A172 (cell line): ENCODE results near the gene BNC2. TPM values are rescaled to one million over a fixed set of nuclear protein-coding genes. Genes with fewer than 3 reads are reported as not detected.

ENCODE experiments used
- DNase-seq: peaks from one replicate; pipeline ENCODE4 v3.0.0-alpha.2; 2015; ENCODE audit warnings: low spot score
- total RNA-seq: library from RNA; depleted of rRNA; stranded (reverse); fragments of >200 nt; shearing (Covaris generic); gene quantifications from 2 replicates; pipeline ENCODE4 v1.2.3, GENCODE V29; 2014

Gene BNC2
- total RNA-seq, 1 experiment from 2014 or later, result 9.9 TPM

GRCh38 chr9:16458696-16459420, 411.6 kb downstream of the BNC2 start:
- no peak for DNase-seq

GRCh38 chr9:16455842-16456241, 414.6 kb downstream of the BNC2 start:
- no peak for DNase-seq

GRCh38 chr9:16453390-16453789, 417.1 kb downstream of the BNC2 start:
- DNase-seq, result no peak

GRCh38 chr9:16450578-16450977, 419.9 kb downstream of the BNC2 start:
- DNase-seq, result no peak

- DNase-seq, result no peak
These were observed 420.4 kb downstream of the BNC2 start for GRCh38 chr9:16450043-16450442.

- no peak for DNase-seq
These were observed 421.3 kb downstream of the BNC2 start for GRCh38 chr9:16449076-16449730.

GRCh38 chr9:16447946-16448345, 422.5 kb downstream of the BNC2 start:
- no peak for DNase-seq

GRCh38 chr9:16446636-16447035, 423.8 kb downstream of the BNC2 start:
- DNase-seq, result no peak

- DNase-seq, result no peak
These were observed 425.1 kb downstream of the BNC2 start for GRCh38 chr9:16445141-16445920.

- DNase-seq, result peak; percentile 64
These were observed 427.8 kb downstream of the BNC2 start for GRCh38 chr9:16442622-16443021.

- DNase-seq, result no peak
These were observed 428.7 kb downstream of the BNC2 start for GRCh38 chr9:16441791-16442190.

GRCh38 chr9:16438831-16439230, 431.6 kb downstream of the BNC2 start:
- peak; percentile 24 for DNase-seq

- DNase-seq, result no peak
These were observed 433.9 kb downstream of the BNC2 start for GRCh38 chr9:16436545-16436944.

- no peak for DNase-seq
These were observed 435.9 kb downstream of the BNC2 start for GRCh38 chr9:16434526-16434925.

- no peak for DNase-seq
These were observed 437.0 kb downstream of the BNC2 start for GRCh38 chr9:16433494-16433893.

GRCh38 chr9:16431666-16432392, 438.6 kb downstream of the BNC2 start:
- no peak for DNase-seq

- DNase-seq, result no peak
These were observed 440.8 kb downstream of the BNC2 start for GRCh38 chr9:16429671-16430070.

- DNase-seq, result no peak
These were observed 442.5 kb downstream of the BNC2 start for GRCh38 chr9:16427873-16428427.

GRCh38 chr9:16426716-16427115, 443.8 kb downstream of the BNC2 start:
- no peak for DNase-seq

GRCh38 chr9:16425562-16426231, 444.8 kb downstream of the BNC2 start:
- DNase-seq, result peak; percentile 56

GRCh38 chr9:16422114-16422513, 448.4 kb downstream of the BNC2 start:
- no peak for DNase-seq
